ENCODE measurements around the gene PKN2.

The PKN2 gene

GRCh38 chr1:88751714-88752113 is 67.6 kb downstream of the PKN2 start:
- H3K4me1 ChIP-seq (ENCODE audit: control insufficient read depth, insufficient read depth, low read length, unreplicated experiment), result no peaks in the 10 kb centered on the region
- H2AFZ ChIP-seq (ENCODE audit: low read length, unreplicated experiment), result no peak overlapping the region
- peaks cover 3% of the 10 kb centered on the region for H3K79me2 ChIP-seq (ENCODE audit: control insufficient read depth, insufficient read depth, low read length, unreplicated experiment)
- H3K27me3 ChIP-seq (ENCODE audit: insufficient read depth, low read length), result no peaks in the 10 kb centered on the region
- no peak overlapping the region for H3K27ac ChIP-seq (ENCODE audit: low read depth, low read length)
- no peak overlapping the region for H3K4me3 ChIP-seq (ENCODE audit: low read depth, low read length)
- H3K36me3 ChIP-seq (ENCODE audit: insufficient read depth, low read length), result peaks cover 2% of the 10 kb centered on the region; the same call in 1 of the 2 replicates

- no peaks in the 10 kb centered on the region for H3K36me3 ChIP-seq (ENCODE audit: insufficient read depth, low read length)
- H3K79me2 ChIP-seq (ENCODE audit: control insufficient read depth, insufficient read depth, low read length, unreplicated experiment), result peaks cover 3% of the 10 kb centered on the region
- no peak overlapping the region for H3K27ac ChIP-seq (ENCODE audit: low read depth, low read length)
- H3K4me1 ChIP-seq (ENCODE audit: control insufficient read depth, insufficient read depth, low read length, unreplicated experiment), result no peaks in the 10 kb centered on the region
- H3K4me3 ChIP-seq (ENCODE audit: low read depth, low read length), result no peak overlapping the region
- H3K27me3 ChIP-seq (ENCODE audit: insufficient read depth, low read length), result no peaks in the 10 kb centered on the region
- H2AFZ ChIP-seq (ENCODE audit: low read length, unreplicated experiment), result no peak overlapping the region
These were observed 69.4 kb downstream of the PKN2 start for GRCh38 chr1:88753506-88753905.

- Histone ChIP-seq H3K4me1 (ENCODE audit: control insufficient read depth, insufficient read depth, low read length, unreplicated experiment) (peaks cover 18% of the 10 kb centered on the region), H3K27ac (ENCODE audit: low read depth, low read length) (no peak overlapping the region), H2AFZ (ENCODE audit: low read length, unreplicated experiment) (no peak overlapping the region), H3K4me3 (ENCODE audit: low read depth, low read length) (no peak overlapping the region), H3K36me3 (ENCODE audit: insufficient read depth, low read length) (peaks cover 11% of the 10 kb centered on the region; the same call in 1 of the 2 replicates), H3K79me2 (ENCODE audit: control insufficient read depth, insufficient read depth, low read length, unreplicated experiment) (peaks cover 18% of the 10 kb centered on the region), H3K27me3 (ENCODE audit: insufficient read depth, low read length) (no peaks in the 10 kb centered on the region)
These were observed 79.8 kb downstream of the PKN2 start for GRCh38 chr1:88763649-88764406.

- no peak overlapping the region for H3K4me3 ChIP-seq (ENCODE audit: low read depth, low read length)
- H3K36me3 ChIP-seq (ENCODE audit: insufficient read depth, low read length), result peaks cover 5% of the 10 kb centered on the region; the same call in 1 of the 2 replicates
- no peak overlapping the region for H2AFZ ChIP-seq (ENCODE audit: low read length, unreplicated experiment)
- no peaks in the 10 kb centered on the region for H3K27me3 ChIP-seq (ENCODE audit: insufficient read depth, low read length)
- no peak overlapping the region for H3K27ac ChIP-seq (ENCODE audit: low read depth, low read length)
- H3K79me2 ChIP-seq (ENCODE audit: control insufficient read depth, insufficient read depth, low read length, unreplicated experiment), result peaks cover 18% of the 10 kb centered on the region
- peaks cover 11% of the 10 kb centered on the region for H3K4me1 ChIP-seq (ENCODE audit: control insufficient read depth, insufficient read depth, low read length, unreplicated experiment)
These were observed 84.1 kb downstream of the PKN2 start for GRCh38 chr1:88768187-88768586.

- Histone ChIP-seq H3K27me3 (ENCODE audit: insufficient read depth, low read length) (no peaks in the 10 kb centered on the region), H3K27ac (ENCODE audit: low read depth, low read length) (no peak overlapping the region), H3K79me2 (ENCODE audit: control insufficient read depth, insufficient read depth, low read length, unreplicated experiment) (peaks cover 18% of the 10 kb centered on the region), H3K4me3 (ENCODE audit: low read depth, low read length) (no peak overlapping the region), H3K36me3 (ENCODE audit: insufficient read depth, low read length) (peaks cover 6% of the 10 kb centered on the region), H2AFZ (ENCODE audit: low read length, unreplicated experiment) (no peak overlapping the region), H3K4me1 (ENCODE audit: control insufficient read depth, insufficient read depth, low read length, unreplicated experiment) (peaks cover 7% of the 10 kb centered on the region)
These were observed 84.7 kb downstream of the PKN2 start for GRCh38 chr1:88768816-88769215.

- peak overlapping the region; percentile 31; the same call in 1 of the 2 replicates for H3K27ac ChIP-seq (ENCODE audit: low read depth, low read length)
- H3K4me1 ChIP-seq (ENCODE audit: control insufficient read depth, insufficient read depth, low read length, unreplicated experiment), result peaks cover 8% of the 10 kb centered on the region
- H3K79me2 ChIP-seq (ENCODE audit: control insufficient read depth, insufficient read depth, low read length, unreplicated experiment), result peaks cover 3% of the 10 kb centered on the region
- no peak overlapping the region for H3K4me3 ChIP-seq (ENCODE audit: low read depth, low read length)
- H3K36me3 ChIP-seq (ENCODE audit: insufficient read depth, low read length), result peaks cover 16% of the 10 kb centered on the region
- no peak overlapping the region for H2AFZ ChIP-seq (ENCODE audit: low read length, unreplicated experiment)
- H3K27me3 ChIP-seq (ENCODE audit: insufficient read depth, low read length), result no peaks in the 10 kb centered on the region
These were observed 89.6 kb downstream of the PKN2 start for GRCh38 chr1:88773540-88774150.

GRCh38 chr1:88774151-88774556 is 90.1 kb downstream of the PKN2 start:
- Histone ChIP-seq H3K36me3 (ENCODE audit: insufficient read depth, low read length) (peaks cover 15% of the 10 kb centered on the region), H3K79me2 (ENCODE audit: control insufficient read depth, insufficient read depth, low read length, unreplicated experiment) (peaks cover 3% of the 10 kb centered on the region), H3K4me1 (ENCODE audit: control insufficient read depth, insufficient read depth, low read length, unreplicated experiment) (peaks cover 8% of the 10 kb centered on the region), H2AFZ (ENCODE audit: low read length, unreplicated experiment) (no peak overlapping the region), H3K4me3 (ENCODE audit: low read depth, low read length) (no peak overlapping the region), H3K27ac (ENCODE audit: low read depth, low read length) (peak overlapping the region; percentile 31; the same call in 1 of the 2 replicates), H3K27me3 (ENCODE audit: insufficient read depth, low read length) (no peaks in the 10 kb centered on the region)

- H3K4me3 ChIP-seq (ENCODE audit: low read depth, low read length), result no peak overlapping the region
- H3K4me1 ChIP-seq (ENCODE audit: control insufficient read depth, insufficient read depth, low read length, unreplicated experiment), result peaks cover 8% of the 10 kb centered on the region
- peaks cover 20% of the 10 kb centered on the region for H3K36me3 ChIP-seq (ENCODE audit: insufficient read depth, low read length)
- H2AFZ ChIP-seq (ENCODE audit: low read length, unreplicated experiment), result no peak overlapping the region
- no peaks in the 10 kb centered on the region for H3K27me3 ChIP-seq (ENCODE audit: insufficient read depth, low read length)
- H3K79me2 ChIP-seq (ENCODE audit: control insufficient read depth, insufficient read depth, low read length, unreplicated experiment), result peaks cover 3% of the 10 kb centered on the region
- H3K27ac ChIP-seq (ENCODE audit: low read depth, low read length), result no peak overlapping the region
These were observed 93.6 kb downstream of the PKN2 start for GRCh38 chr1:88777604-88778149.

- H3K36me3 ChIP-seq (ENCODE audit: insufficient read depth, low read length), result peaks cover 18% of the 10 kb centered on the region
- no peak overlapping the region for H3K27ac ChIP-seq (ENCODE audit: low read depth, low read length)
- H3K4me3 ChIP-seq (ENCODE audit: low read depth, low read length), result no peak overlapping the region
- H3K4me1 ChIP-seq (ENCODE audit: control insufficient read depth, insufficient read depth, low read length, unreplicated experiment), result no peaks in the 10 kb centered on the region
- no peaks in the 10 kb centered on the region for H3K27me3 ChIP-seq (ENCODE audit: insufficient read depth, low read length)
- peaks cover 3% of the 10 kb centered on the region for H3K79me2 ChIP-seq (ENCODE audit: control insufficient read depth, insufficient read depth, low read length, unreplicated experiment)
- no peak overlapping the region for H2AFZ ChIP-seq (ENCODE audit: low read length, unreplicated experiment)
These were observed 95.8 kb downstream of the PKN2 start for GRCh38 chr1:88779880-88780279.

- Histone ChIP-seq H3K4me3 (ENCODE audit: low read depth, low read length) (no peak overlapping the region), H3K27ac (ENCODE audit: low read depth, low read length) (no peak overlapping the region), H3K4me1 (ENCODE audit: control insufficient read depth, insufficient read depth, low read length, unreplicated experiment) (no peaks in the 10 kb centered on the region), H3K36me3 (ENCODE audit: insufficient read depth, low read length) (peaks cover 19% of the 10 kb centered on the region; the same call in 1 of the 2 replicates), H3K27me3 (ENCODE audit: insufficient read depth, low read length) (no peaks in the 10 kb centered on the region), H3K79me2 (ENCODE audit: control insufficient read depth, insufficient read depth, low read length, unreplicated experiment) (no peaks in the 10 kb centered on the region), H2AFZ (ENCODE audit: low read length, unreplicated experiment) (no peak overlapping the region)
These were observed 96.4 kb downstream of the PKN2 start for GRCh38 chr1:88780485-88780884.
